GM19395 (cell line): Measurements from ENCODE around the gene TRAF3.
"Not testable (repeated sequence)": the region's sequence is repeated elsewhere in the genome, so short reads cannot be mapped to it uniquely, and the experiment has no call there.

Experiments
- ATAC-seq: cut with Tn5 transposase; IDR thresholded peaks from one replicate; pipeline ENCODE4 v1.9.1; 2021; ENCODE audit warnings: mild to moderate bottlenecking, moderate library complexity; ENCODE audit not compliant: unreplicated experiment

The TRAF3 gene

DNA sequence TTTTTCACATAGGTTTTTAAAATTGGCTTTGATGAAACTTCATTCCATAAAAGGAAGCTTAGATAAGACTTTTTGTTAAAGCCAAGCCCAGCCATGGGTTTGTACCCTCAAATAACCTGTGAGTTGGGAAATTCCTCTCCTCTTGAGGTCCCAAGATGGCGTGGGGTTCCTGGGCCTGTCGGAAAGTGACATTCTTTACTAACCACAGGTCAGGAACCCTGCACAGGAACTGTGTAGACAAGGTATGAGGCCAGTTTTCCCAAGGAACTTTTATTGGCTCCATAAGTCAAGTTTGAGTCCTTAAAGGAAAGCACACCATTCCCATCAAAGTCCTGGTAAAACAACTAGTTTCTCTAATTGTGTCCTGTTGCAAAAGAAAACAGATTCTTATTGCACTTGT is 80.2 kb downstream of the TRAF3 start:
- no peak for ATAC-seq

DNA sequence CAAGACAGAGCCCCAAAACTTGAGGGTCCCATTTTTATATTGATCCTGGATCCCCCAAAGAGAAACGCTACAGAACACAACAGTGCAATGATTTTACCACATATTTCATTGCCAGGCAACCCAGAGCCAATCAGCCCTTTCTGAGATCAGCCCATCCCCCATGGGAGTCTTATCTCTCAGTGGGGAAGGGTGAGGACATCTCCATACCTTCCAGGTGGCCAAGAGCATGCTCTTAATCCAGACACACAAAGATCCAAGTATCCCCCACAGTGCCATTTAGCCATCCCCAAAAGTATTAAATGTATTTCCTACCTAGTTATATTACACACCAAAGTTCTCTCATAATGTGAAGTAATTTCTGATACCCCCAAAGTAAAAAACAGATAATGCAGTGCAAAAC is 82.7 kb downstream of the TRAF3 start:
- ATAC-seq, result no peak

DNA sequence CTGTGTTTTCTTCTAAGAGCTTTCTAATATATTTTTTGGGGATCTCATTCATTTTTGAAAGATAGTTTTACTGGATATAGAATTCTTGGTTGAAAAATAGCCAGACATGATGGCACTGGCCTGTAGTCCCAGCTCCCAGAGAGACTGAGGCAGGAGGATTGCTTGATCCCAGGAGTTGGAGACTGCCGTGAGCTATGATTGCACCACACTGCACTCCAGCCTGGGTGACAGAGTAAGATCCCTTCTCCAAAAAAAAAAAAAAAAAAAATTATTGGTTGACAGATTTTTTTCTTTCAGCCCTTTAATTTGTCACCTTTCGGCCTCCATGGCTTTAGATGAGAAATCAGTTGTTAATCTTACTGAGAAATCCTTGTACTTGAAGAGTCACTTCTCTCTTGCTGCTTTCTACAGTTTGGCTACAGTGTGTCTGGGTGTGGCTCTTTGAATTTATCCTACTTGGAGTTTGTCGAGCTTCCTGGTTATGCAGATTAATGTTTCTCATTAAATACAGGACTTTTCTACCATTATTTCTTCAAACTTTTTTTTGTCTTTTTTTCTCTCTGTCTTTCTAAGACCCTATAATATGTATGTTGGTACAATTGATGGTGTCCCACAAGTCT is 85.0 kb downstream of the TRAF3 start:
- no peak for ATAC-seq

DNA sequence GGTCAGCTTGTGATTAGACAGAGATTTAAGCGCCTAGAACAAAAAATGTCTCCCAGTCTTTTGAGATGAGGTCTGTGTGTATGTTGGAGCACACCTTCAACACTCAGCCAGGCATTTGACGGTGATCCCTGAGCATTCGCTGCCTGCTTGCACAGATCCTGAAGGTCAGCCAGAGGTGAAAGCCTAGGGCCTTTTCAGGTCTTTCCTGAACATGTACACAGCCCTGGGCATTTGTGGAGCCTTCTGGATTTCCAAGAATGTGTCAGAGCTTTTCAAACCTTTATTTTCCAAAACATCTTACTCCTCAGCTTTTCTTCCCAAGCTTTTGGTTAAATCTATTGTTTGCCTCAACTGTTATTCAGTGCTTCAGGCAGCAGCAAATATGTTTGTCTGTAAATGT is 86.1 kb downstream of the TRAF3 start:
- ATAC-seq, result no peak

DNA sequence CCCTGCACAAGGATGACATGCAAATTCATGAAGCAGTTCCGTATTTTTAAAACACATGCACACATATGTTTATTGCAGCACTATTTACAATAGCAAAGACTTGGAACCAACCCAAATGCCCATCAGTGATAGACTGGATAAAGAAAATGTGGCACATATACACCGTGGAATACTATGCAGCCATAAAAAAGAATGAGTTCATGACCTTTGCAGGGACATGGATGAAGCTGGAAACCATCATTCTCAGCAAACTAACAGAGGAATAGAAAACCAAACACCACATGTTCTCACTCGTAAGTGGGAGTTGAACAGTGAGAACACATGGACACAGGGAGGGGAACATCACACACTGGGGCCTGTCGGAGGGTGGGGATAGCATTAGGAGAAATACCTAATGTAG is 88.7 kb downstream of the TRAF3 start:
- not testable (repeated sequence) for ATAC-seq

DNA sequence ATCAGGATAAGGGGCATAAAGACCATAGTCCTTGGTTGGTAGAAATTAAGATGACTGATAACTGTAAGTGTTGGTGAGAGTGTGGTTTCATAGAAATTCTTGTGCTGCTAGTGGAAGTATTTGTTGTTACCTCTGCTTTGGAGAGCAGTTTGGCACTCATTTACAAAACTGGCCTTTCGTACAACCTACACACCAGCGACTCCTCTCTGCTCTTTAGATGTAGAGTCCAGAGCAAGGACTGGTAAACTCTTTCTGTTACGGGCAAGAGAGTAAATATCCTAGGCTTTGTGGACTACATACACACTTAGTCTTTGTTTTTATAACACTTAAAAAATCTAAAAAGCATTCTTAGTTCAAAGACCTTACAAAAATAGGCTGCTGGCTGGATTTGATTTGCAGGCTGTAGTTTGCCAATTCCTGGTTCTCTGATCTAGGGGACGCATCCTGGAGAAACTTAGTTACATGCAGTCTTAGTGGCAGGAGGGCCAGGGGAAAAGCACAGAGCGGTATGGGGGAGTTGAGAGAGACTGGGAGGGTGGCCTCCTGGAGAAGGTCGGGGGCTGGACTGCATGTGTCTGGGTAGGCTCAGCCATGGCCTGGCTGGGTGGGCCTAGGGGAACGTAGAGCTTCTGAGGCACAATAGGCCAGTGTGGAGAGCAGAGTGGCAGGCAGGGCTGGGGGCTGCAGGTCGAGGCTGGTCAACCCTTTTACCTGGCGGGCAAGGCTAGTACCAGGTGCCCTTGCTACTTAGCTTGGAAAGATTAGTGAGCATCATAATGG is 89.9 kb downstream of the TRAF3 start:
- no peak for ATAC-seq

DNA sequence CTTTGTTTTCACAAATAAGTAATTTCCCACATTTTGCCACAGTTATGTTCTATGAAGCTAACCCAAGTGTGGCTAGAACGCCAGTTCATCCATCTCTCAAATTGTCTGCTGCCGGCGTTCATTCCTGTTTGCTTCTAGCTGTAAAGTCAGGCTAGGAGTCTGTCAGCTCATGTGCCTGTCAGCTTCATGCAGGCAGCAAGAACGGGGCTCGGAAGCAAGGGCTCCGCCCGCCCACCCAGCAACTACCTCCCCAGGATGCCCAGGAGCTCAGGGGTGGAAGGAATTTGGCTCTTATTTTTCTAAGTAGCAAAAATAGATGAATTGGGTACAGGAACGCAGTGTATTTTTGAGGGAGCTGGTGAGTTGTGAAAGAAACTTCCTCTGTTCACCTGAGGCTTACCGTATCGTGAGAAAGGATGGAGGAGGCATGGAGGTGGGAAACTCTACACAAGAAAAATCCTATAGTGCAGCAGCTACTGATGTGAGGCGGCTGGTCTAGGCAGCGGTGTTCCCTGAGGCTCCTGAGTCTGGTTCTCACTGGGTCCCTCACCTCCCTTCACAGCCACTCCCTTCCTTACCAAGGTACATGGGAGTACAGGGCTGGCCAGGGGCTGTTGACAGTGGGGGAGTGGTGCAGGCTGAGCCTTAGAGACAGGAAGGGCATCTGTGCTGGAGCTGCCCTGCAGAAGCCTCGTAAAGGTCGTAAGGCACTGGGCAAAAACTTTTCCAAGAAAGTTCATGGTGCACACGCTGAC is 90.8 kb downstream of the TRAF3 start:
- ATAC-seq, result no peak

DNA sequence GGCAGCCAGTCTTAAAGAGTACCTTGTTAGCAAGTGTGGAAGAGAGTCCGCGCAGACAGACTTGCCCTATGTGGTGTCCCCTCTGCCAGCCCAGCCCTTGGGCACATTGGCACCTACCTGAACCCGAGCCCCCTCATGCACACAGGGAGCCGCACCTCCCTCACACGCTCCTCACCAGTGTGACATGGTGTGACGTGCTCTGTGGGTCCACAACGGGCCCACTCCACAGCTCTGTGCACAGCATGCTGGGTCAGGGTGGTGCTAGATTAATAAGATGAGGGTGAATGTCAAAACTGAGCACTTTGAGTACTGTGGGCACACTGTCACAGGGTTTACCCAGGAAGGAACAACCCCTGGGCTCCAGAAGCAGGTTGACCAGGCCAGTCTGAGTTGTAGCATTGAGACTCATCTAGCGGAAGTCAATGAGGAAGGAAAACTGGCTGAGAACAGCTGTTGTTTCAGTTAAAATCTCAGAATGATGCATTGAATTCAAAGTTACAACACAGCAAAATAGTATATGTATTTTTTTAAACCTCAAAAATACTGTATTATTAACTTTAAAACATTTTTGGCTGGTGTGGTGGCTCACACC is 91.8 kb downstream of the TRAF3 start:
- ATAC-seq, result no peak

DNA sequence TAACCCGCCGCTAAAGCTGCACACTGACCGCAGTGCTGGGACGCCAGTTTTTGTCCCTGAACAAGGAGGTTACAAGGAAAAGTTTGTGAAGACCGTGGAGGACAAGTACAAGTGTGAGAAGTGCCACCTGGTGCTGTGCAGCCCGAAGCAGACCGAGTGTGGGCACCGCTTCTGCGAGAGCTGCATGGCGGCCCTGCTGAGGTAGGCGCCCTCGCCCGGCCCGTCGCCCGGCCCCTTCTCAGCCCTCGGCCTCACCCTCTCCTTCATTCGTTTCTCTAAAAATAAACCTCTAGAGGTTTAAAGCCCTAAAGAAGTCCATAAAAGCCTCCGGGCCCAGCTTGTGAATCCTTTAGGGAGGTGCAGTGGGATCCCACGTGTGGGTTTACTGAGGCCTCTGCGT is 93.0 kb downstream of the TRAF3 start:
- ATAC-seq, result no peak

DNA sequence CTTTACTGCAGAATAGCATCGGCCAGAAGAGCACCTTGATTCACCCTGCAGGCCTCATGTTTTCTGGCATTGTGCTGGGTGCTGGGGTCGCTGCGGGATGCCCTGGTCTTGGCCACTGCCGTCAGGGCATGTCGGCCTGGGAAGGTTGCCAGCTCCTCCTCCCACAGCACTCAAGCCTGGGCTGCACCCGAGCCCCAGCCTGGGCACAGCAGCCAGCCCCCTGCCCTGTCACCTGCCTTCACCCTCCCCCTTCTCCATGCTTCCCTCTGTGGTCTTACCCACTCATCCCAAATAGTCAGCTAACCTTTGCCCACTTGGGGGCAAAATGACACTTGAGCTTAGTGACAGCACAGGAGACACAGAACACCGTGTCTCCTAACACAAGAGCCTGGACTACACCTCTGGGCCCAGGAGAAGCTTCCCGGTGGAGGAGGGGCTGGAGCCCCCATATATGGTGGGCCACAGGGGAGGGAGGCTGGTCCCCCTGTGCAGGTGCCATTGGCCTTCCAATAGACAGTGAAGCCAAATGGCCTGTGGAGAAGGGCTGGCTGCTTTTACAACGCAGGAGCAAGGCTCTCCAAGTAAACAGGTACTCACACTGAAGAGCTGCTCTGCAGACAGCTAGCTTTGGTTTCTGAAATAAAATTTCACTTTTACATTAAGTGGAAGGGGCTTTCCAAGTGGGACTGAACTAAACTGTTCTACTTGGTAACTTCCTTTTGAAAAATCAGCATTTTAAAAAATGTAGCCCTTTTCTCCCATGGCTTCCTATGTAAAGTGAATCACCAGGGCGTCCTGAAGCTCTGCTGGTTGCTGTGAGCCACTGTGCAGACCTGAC is 94.0 kb downstream of the TRAF3 start:
- no peak for ATAC-seq

DNA sequence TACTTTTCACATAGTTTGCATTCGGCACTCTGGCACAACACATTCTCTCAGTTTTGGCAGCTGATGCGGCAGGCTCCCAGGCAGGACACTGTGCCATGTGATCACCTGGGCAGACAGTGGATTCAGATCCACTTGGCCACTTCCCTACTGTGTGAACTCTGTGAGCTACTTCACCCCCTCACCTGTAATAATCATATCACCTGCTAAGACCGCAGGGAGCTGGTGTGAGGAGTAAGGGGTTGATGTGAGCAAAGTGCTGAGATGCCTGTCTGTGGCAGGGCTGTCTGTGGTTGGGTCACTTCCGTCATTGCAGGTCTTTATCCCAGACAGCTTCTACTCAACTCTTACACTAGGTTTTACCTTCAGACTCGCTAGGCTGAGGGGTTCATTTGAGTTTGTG is 94.8 kb downstream of the TRAF3 start:
- no peak for ATAC-seq

DNA sequence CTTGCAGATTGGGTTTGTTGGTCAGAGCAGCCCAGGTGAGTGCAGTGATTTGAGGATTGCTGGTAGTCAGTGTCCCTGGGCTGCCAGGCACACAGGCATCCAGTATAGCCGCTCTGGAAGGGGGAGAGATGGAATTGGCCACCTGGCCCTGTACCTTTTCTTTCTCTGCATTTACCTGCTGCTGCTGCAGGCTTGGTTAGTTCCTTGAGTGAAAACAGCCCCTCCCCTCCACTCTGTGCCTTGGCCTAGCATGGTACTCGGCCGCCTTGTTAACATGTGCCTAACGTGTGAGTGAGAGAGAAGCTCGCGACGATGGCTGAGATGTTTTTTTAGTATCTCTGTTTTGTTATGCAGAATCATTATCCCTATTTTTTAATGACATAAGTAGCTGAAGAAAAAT is 95.9 kb downstream of the TRAF3 start:
- no peak for ATAC-seq

DNA sequence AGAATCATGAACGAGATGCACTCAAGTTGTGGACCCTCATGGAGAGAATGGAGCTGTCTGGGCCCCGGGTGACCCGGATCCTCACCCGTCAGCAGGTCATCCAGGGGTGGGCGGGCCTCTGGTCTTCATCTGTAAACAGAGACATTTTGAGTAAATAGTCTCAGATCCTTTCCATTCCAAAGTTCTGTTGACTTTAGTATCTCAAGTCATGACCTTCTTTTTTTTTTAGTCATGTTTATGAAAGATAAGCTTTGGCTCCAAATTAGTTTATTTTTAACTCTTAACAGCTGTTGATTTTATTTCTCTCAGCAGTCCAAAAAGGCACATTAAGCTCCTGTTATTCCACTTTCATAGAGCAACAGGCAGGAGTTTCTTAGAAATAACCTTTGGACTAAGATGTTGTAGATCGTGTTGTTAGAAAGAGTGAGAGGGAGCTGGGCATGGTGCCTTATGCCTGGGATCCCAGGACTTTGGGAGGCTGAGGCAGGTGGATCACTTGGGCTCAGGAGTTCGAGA is 96.4 kb downstream of the TRAF3 start:
- no peak for ATAC-seq

DNA sequence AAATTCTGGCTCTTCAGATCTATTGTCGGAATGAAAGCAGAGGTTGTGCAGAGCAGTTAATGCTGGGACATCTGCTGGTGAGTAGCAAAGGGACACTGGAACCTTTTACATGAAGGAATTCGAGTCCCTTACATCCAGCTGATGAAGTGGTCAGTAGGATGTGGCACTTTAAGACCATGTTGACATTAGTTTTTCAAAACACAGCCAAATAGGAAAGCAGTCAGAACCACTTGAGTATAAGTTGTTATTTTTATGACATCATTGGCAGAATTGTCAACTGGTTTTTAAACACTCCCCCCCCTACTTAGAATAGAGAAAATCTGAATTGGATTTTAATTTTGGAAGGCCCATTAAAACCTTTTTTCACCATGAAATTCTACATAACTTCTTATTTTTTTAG is 98.4 kb downstream of the TRAF3 start:
- no peak for ATAC-seq

DNA sequence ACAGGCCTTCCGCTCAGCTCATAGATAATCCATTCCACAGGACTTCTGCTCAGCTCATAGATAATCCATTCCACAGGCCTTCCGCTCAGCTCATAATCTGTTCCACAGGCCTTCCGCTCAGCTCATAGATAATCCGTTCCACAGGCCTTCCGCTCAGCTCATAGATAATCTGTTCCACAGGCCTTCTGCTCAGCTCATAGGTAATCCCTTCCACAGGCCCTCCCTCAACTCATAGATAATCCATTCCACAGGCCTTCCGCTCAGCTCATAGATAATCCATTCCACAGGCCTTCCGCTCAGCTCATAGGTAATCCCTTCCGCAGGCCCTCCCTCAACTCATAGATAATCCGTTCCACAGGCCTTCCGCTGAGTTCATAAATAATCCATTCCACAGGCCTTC is 100.3 kb downstream of the TRAF3 start:
- ATAC-seq, result not testable (repeated sequence)

DNA sequence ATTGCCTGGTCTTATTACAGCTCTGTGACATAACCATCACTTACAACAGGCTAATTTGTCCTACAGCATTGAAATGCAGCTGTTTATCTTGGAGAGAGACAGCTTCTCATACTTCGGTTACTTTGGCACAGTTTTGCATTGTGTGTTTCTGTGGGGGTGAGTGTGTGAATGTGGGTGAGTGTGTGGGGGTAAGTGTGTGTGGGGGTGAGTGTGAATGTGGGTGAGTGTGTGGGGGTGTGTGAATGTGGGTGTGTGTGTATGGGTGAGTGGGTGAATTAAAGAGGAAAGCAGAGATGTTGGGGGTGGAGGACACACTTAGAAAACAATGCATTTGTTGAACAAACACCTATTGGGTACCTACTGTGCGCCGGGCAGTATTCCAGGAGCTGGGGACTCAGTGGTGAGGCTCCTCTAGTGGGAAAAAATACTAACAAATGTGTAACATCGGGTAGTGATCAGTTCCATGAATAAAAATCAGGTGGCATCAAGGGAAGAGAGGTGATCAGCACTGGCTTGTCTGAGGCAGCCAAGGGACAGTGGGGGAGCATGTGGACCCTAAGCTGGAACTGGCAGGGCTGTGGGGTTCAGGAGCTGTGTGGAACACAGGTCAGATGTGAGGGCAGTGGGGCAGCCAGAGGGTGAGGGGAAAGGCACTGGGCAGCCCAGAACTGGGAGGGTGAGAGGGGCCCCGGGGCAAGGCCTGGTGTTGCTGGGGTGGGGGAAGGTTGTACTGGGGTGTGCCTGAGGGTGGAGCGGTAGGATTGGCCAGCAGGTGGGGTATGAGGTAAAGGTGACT is 101.1 kb downstream of the TRAF3 start:
- ATAC-seq, result no peak

DNA sequence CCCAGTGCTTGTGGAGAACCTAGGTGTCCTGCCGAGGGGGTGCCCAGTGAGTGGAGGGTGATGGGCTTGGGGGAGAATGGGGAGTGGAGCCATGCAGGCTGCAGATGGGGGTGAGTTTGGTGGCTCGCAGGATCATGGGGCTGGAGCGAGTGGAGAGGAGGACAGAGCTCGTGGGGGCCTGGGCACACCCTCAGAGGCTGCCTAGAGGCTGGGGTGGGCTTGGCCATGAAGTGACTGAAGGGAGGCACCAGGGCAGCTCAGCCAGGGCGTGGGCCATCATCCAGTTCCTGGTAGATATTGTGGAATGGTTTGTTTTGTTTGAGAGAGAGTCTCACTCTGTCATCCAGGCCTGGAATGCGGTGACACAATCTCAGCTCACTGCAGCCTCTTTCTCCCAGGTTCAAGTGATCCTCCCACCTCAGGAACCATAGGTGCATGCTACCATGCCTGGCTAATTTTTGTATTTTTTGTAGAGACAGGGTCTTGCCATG is 101.8 kb downstream of the TRAF3 start:
- ATAC-seq, result no peak

DNA sequence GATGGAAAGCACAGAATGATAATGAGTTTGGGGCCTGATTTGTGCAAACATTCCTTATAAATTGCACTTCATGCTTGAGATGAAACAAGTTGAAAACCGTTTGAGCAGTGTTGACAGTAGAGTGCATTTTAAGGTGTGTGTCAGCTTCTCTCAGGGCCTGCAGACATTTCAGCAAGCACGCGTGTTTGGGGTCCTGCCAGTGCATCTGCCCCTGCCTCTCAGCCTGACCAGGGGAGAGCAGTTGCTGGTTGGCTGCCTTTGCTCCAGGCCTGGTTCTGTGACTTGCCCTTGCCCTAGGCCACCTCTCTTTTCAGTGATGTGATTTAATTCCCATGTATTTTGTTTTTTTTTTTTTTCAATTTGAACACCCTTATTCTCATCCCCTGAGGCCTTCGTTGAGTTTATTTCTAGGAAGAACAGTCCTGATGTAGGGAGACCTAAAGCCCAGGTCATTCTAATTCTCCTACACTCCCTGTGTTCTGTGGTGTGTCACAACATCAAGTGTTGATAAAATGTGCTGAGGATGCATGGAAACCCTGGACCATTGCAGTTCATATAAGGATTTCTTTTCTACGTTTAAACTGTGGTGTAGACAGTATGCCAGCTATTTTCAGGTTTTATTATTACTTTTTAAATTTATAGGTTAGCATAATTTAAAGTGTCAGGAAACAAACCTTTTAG is 105.1 kb downstream of the TRAF3 start:
- no peak for ATAC-seq

DNA sequence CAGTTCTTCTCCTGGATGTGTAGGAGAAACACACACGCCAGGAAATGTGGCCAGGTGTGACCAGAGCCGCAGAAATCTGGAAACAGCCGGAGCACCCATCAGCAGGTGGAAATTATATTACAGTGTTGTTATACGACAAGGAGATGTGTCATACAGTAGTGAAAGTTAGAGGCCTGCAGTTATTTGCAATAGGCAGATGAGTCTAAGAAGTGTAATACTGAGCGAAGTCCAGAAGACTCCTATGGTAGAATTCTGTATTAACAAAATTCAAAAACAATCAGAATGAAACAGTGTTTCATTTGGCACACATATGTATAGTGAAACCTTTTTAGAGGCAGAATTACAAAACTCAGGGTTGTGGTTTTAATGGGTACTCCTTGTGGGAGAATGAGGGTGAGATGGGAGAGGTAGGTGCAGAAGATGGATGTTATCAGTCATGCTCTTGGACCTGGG is 105.9 kb downstream of the TRAF3 start:
- no peak for ATAC-seq
